Loucy (cell line): ENCODE data around the gene ACER2.

Experiments
- H2AFZ ChIP-seq: fragments of 200-600 bp; sonication (generic); 2 replicates; pipeline ENCODE4 v1.6.0; 2016; ENCODE audit warnings: antibody characterized with exemption, mild to moderate bottlenecking, low read length, moderate library complexity
- H3F3A ChIP-seq: fragments of 200-600 bp; 2 replicates; pipeline ENCODE4 v1.6.0; 2016; ENCODE audit warnings: antibody characterized with exemption, low read depth, mild to moderate bottlenecking
- H3K27me3 ChIP-seq: fragments of 200-600 bp; sonication (generic); 2 replicates; pipeline ENCODE4 v1.6.1; 2014; ENCODE audit warnings: low read length, mild to moderate bottlenecking; ENCODE audit not compliant: insufficient read depth, poor library complexity, severe bottlenecking
- H3K36me3 ChIP-seq: fragments of 200-600 bp; sonication (generic); 2 replicates; pipeline ENCODE4 v1.6.1; 2016; ENCODE audit warnings: low read length; ENCODE audit not compliant: insufficient read depth
- H3K4me1 ChIP-seq: fragments of 200-600 bp; sonication (generic); 2 replicates; pipeline ENCODE4 v1.5.1; 2014; ENCODE audit warnings: low read length, mild to moderate bottlenecking; ENCODE audit not compliant: insufficient read depth, poor library complexity, severe bottlenecking
- H3K4me2 ChIP-seq: fragments of 200-600 bp; sonication (generic); 2 replicates; pipeline ENCODE4 v1.6.0; 2014; ENCODE audit warnings: antibody characterized with exemption, low read length, low read depth, mild to moderate bottlenecking; ENCODE audit not compliant: poor library complexity, severe bottlenecking
- H3K4me3 ChIP-seq: fragments of 200-600 bp; sonication (generic); 2 replicates; pipeline ENCODE4 v1.5.1; 2014; ENCODE audit warnings: low read length, mild to moderate bottlenecking, mixed read lengths; ENCODE audit not compliant: poor library complexity, severe bottlenecking
- H3K79me2 ChIP-seq: fragments of 200-600 bp; sonication (generic); 2 replicates; pipeline ENCODE4 v1.6.1; 2014; ENCODE audit warnings: low read length; ENCODE audit not compliant: insufficient read depth
- H3K9ac ChIP-seq: fragments of 200-600 bp; sonication (generic); 2 replicates; pipeline ENCODE4 v1.6.0; 2014; ENCODE audit warnings: mild to moderate bottlenecking, low read depth, low read length, moderate library complexity; ENCODE audit not compliant: poor library complexity, severe bottlenecking
- H3K9me2 ChIP-seq: fragments of 200-600 bp; sonication (generic); replicated peaks from 2 replicates; pipeline ENCODE4 v1.6.1; 2016; ENCODE audit warnings: low read depth, low read length, mixed read lengths
- H3K9me3 ChIP-seq: fragments of 200-600 bp; sonication (generic); 2 replicates; pipeline ENCODE4 v1.6.1; 2014; ENCODE audit warnings: mild to moderate bottlenecking, antibody characterized with exemption, low read length, low read depth; ENCODE audit not compliant: insufficient read depth
- H4K20me1 ChIP-seq: fragments of 200-600 bp; sonication (generic); 2 replicates; pipeline ENCODE4 v1.6.0; 2014; ENCODE audit warnings: antibody characterized with exemption, low read length, mild to moderate bottlenecking; ENCODE audit not compliant: insufficient read depth, poor library complexity, severe bottlenecking
- EZH2phosphoT487 ChIP-seq: fragments of 200-600 bp; IDR thresholded peaks from 2 replicates; pipeline ENCODE4 v1.6.1; 2018; ENCODE audit warnings: antibody characterized with exemption, mild to moderate bottlenecking, moderate library complexity, borderline replicate concordance
- TF ChIP-seq, protein P1 (sequence below): fragments of 200-600 bp; sonication (generic); conservative IDR thresholded peaks from 2 replicates; pipeline ENCODE4 v1.5.1; 2014; ENCODE audit warnings: mild to moderate bottlenecking, antibody characterized with exemption, low read length

Gene ACER2

DNA sequence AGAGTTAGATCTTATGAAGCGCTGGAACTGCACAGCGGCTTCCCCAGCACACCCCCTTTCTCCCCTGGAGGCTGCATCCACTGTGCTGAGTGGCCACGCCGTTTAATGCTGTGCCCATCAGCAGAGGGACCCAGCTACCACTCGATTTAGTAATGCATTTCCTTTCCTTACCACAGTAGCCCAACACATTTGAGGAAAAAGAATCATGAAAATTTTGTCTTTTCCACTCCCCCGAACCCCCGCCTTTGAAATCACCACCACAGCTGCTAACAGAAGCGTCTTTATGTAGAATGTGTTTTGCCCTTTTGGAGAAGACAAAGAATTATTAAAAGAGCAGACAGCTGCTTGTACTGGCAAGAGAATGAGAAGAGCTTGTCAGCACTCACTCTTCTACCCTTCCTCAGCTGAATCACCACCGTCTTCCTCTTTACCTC is 73.2 kb downstream of the ACER2 start:
- H2AFZ ChIP-seq: no peak overlapping the region
- H3K4me3 ChIP-seq: no peak overlapping the region
- no peaks in the 10 kb centered on the region for H3K4me1 ChIP-seq
- H3K4me2 ChIP-seq: no peak overlapping the region
- H3F3A ChIP-seq: no peaks in the 10 kb centered on the region
- H4K20me1 ChIP-seq: no peaks in the 10 kb centered on the region
- H3K9me2 ChIP-seq: no peaks in the 10 kb centered on the region
- no peaks in the 10 kb centered on the region for H3K27me3 ChIP-seq
- H3K9me3 ChIP-seq: no peaks in the 10 kb centered on the region
- TF ChIP-seq, protein P1, sequence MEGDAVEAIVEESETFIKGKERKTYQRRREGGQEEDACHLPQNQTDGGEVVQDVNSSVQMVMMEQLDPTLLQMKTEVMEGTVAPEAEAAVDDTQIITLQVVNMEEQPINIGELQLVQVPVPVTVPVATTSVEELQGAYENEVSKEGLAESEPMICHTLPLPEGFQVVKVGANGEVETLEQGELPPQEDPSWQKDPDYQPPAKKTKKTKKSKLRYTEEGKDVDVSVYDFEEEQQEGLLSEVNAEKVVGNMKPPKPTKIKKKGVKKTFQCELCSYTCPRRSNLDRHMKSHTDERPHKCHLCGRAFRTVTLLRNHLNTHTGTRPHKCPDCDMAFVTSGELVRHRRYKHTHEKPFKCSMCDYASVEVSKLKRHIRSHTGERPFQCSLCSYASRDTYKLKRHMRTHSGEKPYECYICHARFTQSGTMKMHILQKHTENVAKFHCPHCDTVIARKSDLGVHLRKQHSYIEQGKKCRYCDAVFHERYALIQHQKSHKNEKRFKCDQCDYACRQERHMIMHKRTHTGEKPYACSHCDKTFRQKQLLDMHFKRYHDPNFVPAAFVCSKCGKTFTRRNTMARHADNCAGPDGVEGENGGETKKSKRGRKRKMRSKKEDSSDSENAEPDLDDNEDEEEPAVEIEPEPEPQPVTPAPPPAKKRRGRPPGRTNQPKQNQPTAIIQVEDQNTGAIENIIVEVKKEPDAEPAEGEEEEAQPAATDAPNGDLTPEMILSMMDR: no peak
- no peak for TF ChIP-seq EZH2phosphoT487
- H3K79me2 ChIP-seq: no peaks in the 10 kb centered on the region
- H3K36me3 ChIP-seq: no peaks in the 10 kb centered on the region
- H3K9ac ChIP-seq: no peak overlapping the region

DNA sequence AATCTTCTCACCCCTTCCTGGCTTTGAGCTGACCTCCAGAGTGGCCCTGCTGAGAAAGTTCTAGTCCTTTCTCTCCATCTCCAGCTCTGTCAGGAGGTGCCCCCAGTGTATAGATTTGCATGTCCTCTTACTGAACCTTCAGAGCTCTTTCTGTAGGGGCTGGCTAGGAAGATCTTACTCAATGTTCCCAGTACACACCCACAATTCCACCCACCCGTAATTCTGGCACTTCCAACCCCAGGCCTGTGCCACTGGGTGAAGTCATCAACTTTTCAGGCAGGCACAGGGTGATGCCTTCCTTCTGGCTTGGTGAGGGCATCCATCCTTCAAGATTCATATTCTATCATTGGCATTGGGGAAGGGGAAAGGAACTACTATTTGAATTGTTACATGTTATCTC is 75.9 kb downstream of the ACER2 start:
- Histone ChIP-seq H2AFZ (no peak overlapping the region), H3F3A (no peaks in the 10 kb centered on the region), H3K9me2 (no peaks in the 10 kb centered on the region), H3K4me2 (no peak overlapping the region), H3K9me3 (no peaks in the 10 kb centered on the region), H3K36me3 (no peaks in the 10 kb centered on the region), H3K4me1 (no peaks in the 10 kb centered on the region), H3K79me2 (no peaks in the 10 kb centered on the region), H3K4me3 (no peak overlapping the region), H4K20me1 (no peaks in the 10 kb centered on the region), H3K9ac (no peak overlapping the region), H3K27me3 (no peaks in the 10 kb centered on the region)
- no peak for TF ChIP-seq EZH2phosphoT487
- TF ChIP-seq, protein P1: no peak

DNA sequence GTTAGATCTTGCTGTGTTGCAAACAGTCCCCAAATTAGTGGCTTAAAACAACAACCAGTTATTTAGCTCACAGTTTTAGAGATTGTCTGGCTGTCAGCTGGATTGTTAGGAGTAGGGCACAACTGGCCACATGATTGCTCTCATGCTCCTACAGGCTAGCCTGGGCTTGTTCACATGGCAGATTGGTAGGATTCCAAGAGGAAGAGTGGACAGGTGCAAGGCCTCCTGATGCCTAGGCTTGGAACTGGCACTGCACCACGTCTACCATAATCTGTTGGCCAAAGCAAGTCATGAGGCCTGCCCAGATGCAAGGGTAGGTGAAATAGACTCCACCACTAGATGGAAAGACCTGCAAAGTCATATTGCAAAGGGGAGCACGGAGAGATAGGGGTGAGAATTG is 76.4 kb downstream of the ACER2 start:
- Histone ChIP-seq H3K36me3 (no peaks in the 10 kb centered on the region), H3K4me2 (no peak overlapping the region)

More for the DNA sequence above, 76.4 kb downstream of the ACER2 start:
- Histone ChIP-seq H3K4me1 (no peaks in the 10 kb centered on the region), H3K27me3 (no peaks in the 10 kb centered on the region), H3K79me2 (no peaks in the 10 kb centered on the region), H3K9me3 (no peaks in the 10 kb centered on the region), H3K9ac (no peak overlapping the region), H3K4me3 (no peak overlapping the region), H3F3A (no peaks in the 10 kb centered on the region), H3K9me2 (no peaks in the 10 kb centered on the region), H4K20me1 (no peaks in the 10 kb centered on the region), H2AFZ (no peak overlapping the region)
- TF ChIP-seq, protein P1: no peak
- TF ChIP-seq EZH2phosphoT487: no peak
